SK-N-SH (cell line): ENCODE measurements around the gene FLYWCH2. TPM values are rescaled to one million over a fixed set of nuclear protein-coding genes. Genes with fewer than 3 reads are reported as not detected.

Experiments
- CTCF ChIA-PET: fragments of 300-600, 350-600 bp; formaldehyde crosslinking; extraction: SDS; loops from one replicate; lab custom pipeline; 2021; lab: Yijun Ruan, JAX
- POLR2A ChIA-PET: fragments of 350-600 bp; sonication (Branson Sonifier 250); formaldehyde crosslinking; extraction: SDS; loops from one replicate; lab custom pipeline; 2020; ENCODE audit warnings: antibody characterized with exemption, inconsistent platforms; lab: Yijun Ruan, JAX
- DNase-seq: peaks from one replicate; pipeline ENCODE4 v3.0.0; 2012
- H2AFZ ChIP-seq: fragments of 200-600 bp; sonication (generic); 2 replicates; pipeline ENCODE4 v1.8.1; 2016; ENCODE audit warnings: antibody characterized with exemption, mild to moderate bottlenecking, low read depth
- H3F3A ChIP-seq: fragments of 200-600 bp; sonication (generic); replicated peaks from 2 replicates; pipeline ENCODE3; 2016; ENCODE audit warnings: antibody characterized with exemption, mild to moderate bottlenecking; ENCODE audit not compliant: insufficient read depth
- H3K27ac ChIP-seq, 2 experiments: fragments of 200-500 bp in 1 of 2; fragments of 200-600 bp in 1 of 2; sonication (Bioruptor generic) in 1 of 2; sonication (generic), shearing (Covaris generic) in 1 of 2; 2 replicates each; pipeline versions ENCODE4 v1.5.1 to v1.6.1; 2014 to 2016; ENCODE audit warnings: low read depth in 2 of 2, inconsistent platforms in 1 of 2, low read length in 1 of 2, mild to moderate bottlenecking in 1 of 2, mixed read lengths in 1 of 2
- H3K27me3 ChIP-seq: fragments of 200-600 bp; sonication (generic), shearing (Covaris generic); 2 replicates; pipeline ENCODE4 v1.6.1; 2016; ENCODE audit warnings: mixed run types; ENCODE audit not compliant: insufficient read depth
- H3K36me3 ChIP-seq, 2 experiments: fragments of 200-500 bp in 1 of 2; fragments of 200-600 bp in 1 of 2; sonication (Bioruptor generic) in 1 of 2; sonication (generic) in 1 of 2; replicated peaks in 1 of 2; 2 replicates each; pipeline versions ENCODE3 to v1.5.1; 2014 to 2016; ENCODE audit warnings: low read length in 1 of 2, mild to moderate bottlenecking in 1 of 2; ENCODE audit not compliant: insufficient read depth in 2 of 2, control insufficient read depth in 1 of 2
- H3K4me1 ChIP-seq, 2 experiments: fragments of 200-500 bp in 1 of 2; fragments of 200-600 bp in 1 of 2; sonication (Bioruptor generic) in 1 of 2; sonication (generic), shearing (Covaris generic) in 1 of 2; 2 replicates each; pipeline versions ENCODE4 v1.5.1 to v1.6.1; 2014 to 2016; ENCODE audit warnings: low read depth in 1 of 2, low read length in 1 of 2, mixed run types in 1 of 2; ENCODE audit not compliant: insufficient read depth in 2 of 2, control insufficient read depth in 1 of 2
- H3K4me2 ChIP-seq: fragments of 200-600 bp; sonication (generic), shearing (Covaris generic); 2 replicates; pipeline ENCODE4 v1.6.1; 2017; ENCODE audit warnings: mixed run types
- H3K4me3 ChIP-seq, 2 experiments: fragments of 200-500 bp in 1 of 2; fragments of 200-600 bp in 1 of 2; sonication (Bioruptor generic) in 1 of 2; sonication (generic), shearing (Covaris generic) in 1 of 2; 2 replicates each; pipeline versions ENCODE4 v1.5.1 to v1.8.1; 2014 to 2016; ENCODE audit warnings: low read depth in 2 of 2, inconsistent platforms in 1 of 2, low read length in 1 of 2, mild to moderate bottlenecking in 1 of 2, mixed read lengths in 1 of 2, moderate library complexity in 1 of 2
- H3K79me2 ChIP-seq: fragments of 200-600 bp; sonication (generic); 2 replicates; pipeline ENCODE4 v1.8.1; 2017; ENCODE audit warnings: mild to moderate bottlenecking; ENCODE audit not compliant: insufficient read depth
- H3K9ac ChIP-seq: fragments of 200-600 bp; sonication (generic); 2 replicates; pipeline ENCODE4 v1.6.1; 2017; ENCODE audit warnings: mixed run types
- H3K9me2 ChIP-seq: fragments of 200-600 bp; sonication (generic); 2 replicates; pipeline ENCODE4 v1.6.1; 2017; ENCODE audit warnings: mixed run types
- H3K9me3 ChIP-seq: fragments of 200-600 bp; sonication (generic); 2 replicates; pipeline ENCODE4 v1.6.1; 2017; ENCODE audit warnings: mixed run types, mild to moderate bottlenecking, moderate library complexity
- H4K20me1 ChIP-seq: fragments of 200-600 bp; sonication (generic); 2 replicates; pipeline ENCODE4 v1.6.1; 2017; ENCODE audit warnings: mild to moderate bottlenecking, mixed run types; ENCODE audit not compliant: insufficient read depth
- CHD2 ChIP-seq: fragments of 150-350 bp; IDR thresholded peaks from 2 replicates; pipeline ENCODE4 v1.6.1; 2018; ENCODE audit warnings: low read length; ENCODE audit not compliant: partially characterized antibody
- EP300 ChIP-seq, 2 experiments: IDR thresholded peaks; 2 replicates each; pipeline versions ENCODE4 v1.4.0 to v1.6.1; 2012; ENCODE audit warnings: borderline replicate concordance in 1 of 2, low read depth in 1 of 2, low read length in 1 of 2
- FOSL2 ChIP-seq: IDR thresholded peaks from 2 replicates; pipeline ENCODE4 v1.4.0; 2012; ENCODE audit warnings: low read depth, mild to moderate bottlenecking, moderate library complexity, borderline replicate concordance
- FOXM1 ChIP-seq: IDR thresholded peaks from 2 replicates; pipeline ENCODE4 v1.4.0; 2012; ENCODE audit warnings: low read depth, mild to moderate bottlenecking
- MAX ChIP-seq: IDR thresholded peaks from 2 replicates; pipeline ENCODE4 v1.4.0; 2012; ENCODE audit warnings: low read depth
- MXI1 ChIP-seq: IDR thresholded peaks from 2 replicates; pipeline ENCODE4 v1.6.1; 2012; ENCODE audit warnings: mild to moderate bottlenecking, low read depth, low read length, improper control_type of control experiment
- RAD21 ChIP-seq: IDR thresholded peaks from 2 replicates; pipeline ENCODE4 v1.6.1; 2012; ENCODE audit warnings: mild to moderate bottlenecking, low read length
- RXRA ChIP-seq: IDR thresholded peaks from 2 replicates; pipeline ENCODE4 v1.4.0; 2012; ENCODE audit warnings: low read depth, mild to moderate bottlenecking, borderline replicate concordance
- TAF1 ChIP-seq: IDR thresholded peaks from 2 replicates; pipeline ENCODE4 v1.6.1; 2012; ENCODE audit warnings: low read depth, mild to moderate bottlenecking, low read length, moderate library complexity, borderline replicate concordance
- USF1 ChIP-seq: IDR thresholded peaks from 2 replicates; pipeline ENCODE4 v1.4.0; 2012; ENCODE audit warnings: low read depth, borderline replicate concordance
- USF2 ChIP-seq: fragments of 150-350 bp; IDR thresholded peaks from 2 replicates; pipeline ENCODE4 v1.6.1; 2017; ENCODE audit warnings: antibody characterized with exemption, low read length, low read depth, borderline replicate concordance
- WGBS: methylation state at CpG from one replicate; pipeline ENCODE4 v1.1.6; 2017; ENCODE audit warnings: low lambda C conversion rate; 5-methylcytosine and 5-hydroxymethylcytosine counted together
- polyA plus RNA-seq, 3 experiments: library from polyadenylated mRNA; depleted of rRNA; stranded (reverse); fragments of >200 nt; gene quantifications; 2 replicates each; pipeline ENCODE4 v1.2.3, GENCODE V29; 2012

FLYWCH2 gene
- polyA plus RNA-seq, 1 of the 3 experiments (the other 2 are of a cell fraction), result 64.8 TPM

- no peak overlapping the region for H2AFZ ChIP-seq
- H3K4me3 ChIP-seq, result no peak overlapping the region
- no peaks in the 10 kb centered on the region for H3K79me2 ChIP-seq
- H3K36me3 ChIP-seq, result peaks cover under 1 to 39% of the 10 kb centered on the region in 2 experiments
- H3K9me3 ChIP-seq, result no peaks in the 10 kb centered on the region
- H3K4me1 ChIP-seq, result no peaks in the 10 kb centered on the region
- no peak overlapping the region for H3K9ac ChIP-seq
- DNase-seq, result peak; percentile 11
- no peaks in the 10 kb centered on the region for H3K27me3 ChIP-seq
- H3K4me2 ChIP-seq, result no peak overlapping the region
- H3K27ac ChIP-seq, result no peak overlapping the region
- whole genome bisulfite sequencing, result 60% methylated on average over 1 of the region's 22 CpGs
- ChIA-PET POLR2A (no interaction called here), CTCF (no interaction called here)
- no peak for TF ChIP-seq EP300 (IDR thresholded peaks at IDR 0.05; ENCODE audit: borderline replicate concordance in 1 of 2, low read depth in 1 of 2, low read length in 1 of 2)
- no peak for TF ChIP-seq USF2
- TF ChIP-seq MAX, result no peak
- no peak for TF ChIP-seq FOXM1
- TF ChIP-seq USF1, result no peak
- H3F3A ChIP-seq, result no peaks in the 10 kb centered on the region
- no peaks in the 10 kb centered on the region for H4K20me1 ChIP-seq
- no peaks in the 10 kb centered on the region for H3K9me2 ChIP-seq
Measured at GRCh38 chr16:2933701-2934100, 50.7 kb downstream of the FLYWCH2 start.

- POLR2A ChIA-PET, result no interaction called here
- 96% methylated on average over 15 of the region's 15 CpGs for WGBS
- TF ChIP-seq RAD21 (no peak), USF2 (no peak), TAF1 (no peak), CHD2 (no peak), EP300 (IDR thresholded peaks at IDR 0.05; ENCODE audit: borderline replicate concordance in 1 of 2, low read depth in 1 of 2, low read length in 1 of 2) (no peak), RXRA (no peak), MXI1 (no peak), USF1 (no peak), FOSL2 (no peak)
- TF ChIP-seq, all 33 proteins: peak for 0
Measured at GRCh38 chr16:2934450-2934849, 51.4 kb downstream of the FLYWCH2 start.

More at GRCh38 chr16:2934450-2934849, 51.4 kb downstream of the FLYWCH2 start:
- CTCF ChIA-PET, result interaction anchor here (1.0 to 3.5 kb wide), 3 partner anchors 7 to 28 kb away, joined by 3 to 15 read pairs (median 4); no protein-coding TSS in a partner anchor
- no peak overlapping the region for H3K9ac ChIP-seq
- H3K9me2 ChIP-seq, result no peaks in the 10 kb centered on the region
- no peak overlapping the region for H3K27ac ChIP-seq
- H3K4me1 ChIP-seq, result no peaks in the 10 kb centered on the region
- H3K4me3 ChIP-seq, result no peak overlapping the region
- H3K27me3 ChIP-seq, result no peaks in the 10 kb centered on the region
- no peaks in the 10 kb centered on the region for H3K79me2 ChIP-seq
- no peak overlapping the region for H3K4me2 ChIP-seq
- H2AFZ ChIP-seq, result no peak overlapping the region
- no peaks in the 10 kb centered on the region for H4K20me1 ChIP-seq
- no peaks in the 10 kb centered on the region for H3F3A ChIP-seq
- no peak for DNase-seq
- H3K9me3 ChIP-seq, result no peaks in the 10 kb centered on the region
- H3K36me3 ChIP-seq, result peaks cover 5 to 37% of the 10 kb centered on the region in 2 experiments
